Right lung (tissue), 5 donors: ENCODE results near the gene AREG. TPM values are rescaled to one million over a fixed set of nuclear protein-coding genes. Genes with fewer than 3 reads are reported as not detected.

ENCODE experiments used
- DNase-seq, 2 donors: peaks; one replicate each; pipeline ENCODE4 v3.0.0-alpha.2; 2013
- polyA plus RNA-seq, 5 donors: library from polyadenylated mRNA; unstranded; fragments of 120-200 nt; gene quantifications; one replicate each; pipeline versions ENCODE4 v1.2.1 to v1.2.3, GENCODE V29; 2013; ENCODE audit warnings: inconsistent platforms in 1 of 5, low replicate concordance in 1 of 5; ENCODE audit not compliant: insufficient read length in 5 of 5, insufficient read depth in 1 of 5

The AREG gene
- polyA plus RNA-seq, 5 donors: 0.95 to 2.4 (median 1.5) TPM

- DNase-seq: no peak
Measured at GRCh38 chr4:74431113-74431826, 13.7 kb upstream of the AREG start.

- no peak for DNase-seq
Measured at GRCh38 chr4:74433043-74433442, 11.9 kb upstream of the AREG start.

GRCh38 chr4:74433541-74434172 lies 11.3 kb upstream of the AREG start:
- DNase-seq: no peak

- no peak for DNase-seq
Measured at GRCh38 chr4:74435296-74435695, 9.6 kb upstream of the AREG start.

- DNase-seq: no peak
Measured at GRCh38 chr4:74437866-74438265, 7.1 kb upstream of the AREG start.

GRCh38 chr4:74438661-74439060 lies 6.3 kb upstream of the AREG start:
- DNase-seq: no peak

GRCh38 chr4:74439952-74440351 lies 5.0 kb upstream of the AREG start:
- DNase-seq: no peak

GRCh38 chr4:74440356-74440755 lies 4.6 kb upstream of the AREG start:
- no peak for DNase-seq

- DNase-seq: no peak
Measured at GRCh38 chr4:74441744-74442143, 3.2 kb upstream of the AREG start.

GRCh38 chr4:74446193-74446868 lies 1.4 kb downstream of the AREG start:
- DNase-seq: no peak

GRCh38 chr4:74446896-74447295 lies 2.0 kb downstream of the AREG start:
- no peak for DNase-seq

GRCh38 chr4:74447636-74448233 lies 2.8 kb downstream of the AREG start:
- no peak for DNase-seq

GRCh38 chr4:74449571-74450297 lies 4.8 kb downstream of the AREG start:
- no peak for DNase-seq

- DNase-seq: no peak
Measured at GRCh38 chr4:74450298-74450683, 5.4 kb downstream of the AREG start.

GRCh38 chr4:74451214-74451661 lies 6.3 kb downstream of the AREG start:
- DNase-seq: no peak

- no peak for DNase-seq
Measured at GRCh38 chr4:74453037-74453635, 8.2 kb downstream of the AREG start.

GRCh38 chr4:74453829-74454742 lies 9.2 kb downstream of the AREG start:
- no peak for DNase-seq

- DNase-seq: no peak
Measured at GRCh38 chr4:74455361-74456055, 10.6 kb downstream of the AREG start.

GRCh38 chr4:74456056-74456744 lies 11.3 kb downstream of the AREG start:
- DNase-seq: no peak
